Measurements from ENCODE around the gene JPH4.

Gene JPH4

GRCh38 chr14:23561873-23562821 is 16.4 kb downstream of the JPH4 start:
- no peak for DNase-seq

- no peak for DNase-seq
Observed at GRCh38 chr14:23561259-23561658, 17.3 kb downstream of the JPH4 start.

GRCh38 chr14:23559926-23560520 is 18.6 kb downstream of the JPH4 start:
- no peak for DNase-seq

- peak; percentile 62 for DNase-seq
Observed at GRCh38 chr14:23559010-23559925, 19.3 kb downstream of the JPH4 start.

- DNase-seq: no peak
Observed at GRCh38 chr14:23558346-23559009, 20.1 kb downstream of the JPH4 start.

- DNase-seq: no peak
Observed at GRCh38 chr14:23557946-23558345, 20.6 kb downstream of the JPH4 start.

- DNase-seq: peak; percentile 31
Observed at GRCh38 chr14:23557521-23557920, 21.1 kb downstream of the JPH4 start.

GRCh38 chr14:23556700-23557440 is 21.7 kb downstream of the JPH4 start:
- no peak for DNase-seq

GRCh38 chr14:23555882-23556699 is 22.5 kb downstream of the JPH4 start, which contains the start of gene THTPA:
Gene THTPA (plus strand): TSS chr14:23556271. CDS start chr14:23556758, 487 bp downstream.
- peak; percentile 90 for DNase-seq

GRCh38 chr14:23555533-23555881 is 23.1 kb downstream of the JPH4 start:
- DNase-seq: no peak

- peak; percentile 63 for DNase-seq
Observed at GRCh38 chr14:23551266-23552028, 27.1 kb downstream of the JPH4 start, which contains the start of gene ZFHX2. Gene ZFHX2 (minus strand): TSS chr14:23551765. CDS start chr14:23535325, 16,440 bp downstream.

GRCh38 chr14:23550812-23551265 is 27.8 kb downstream of the JPH4 start:
- no peak for DNase-seq

- DNase-seq: no peak
Observed at GRCh38 chr14:23550131-23550811, 28.3 kb downstream of the JPH4 start.

- no peak for DNase-seq
Observed at GRCh38 chr14:23548351-23549318, 30.0 kb downstream of the JPH4 start.

GRCh38 chr14:23547924-23548323 is 30.7 kb downstream of the JPH4 start:
- no peak for DNase-seq

GRCh38 chr14:23546450-23547035 is 32.0 kb downstream of the JPH4 start:
- DNase-seq: no peak

- DNase-seq: no peak
Observed at GRCh38 chr14:23545740-23546365, 32.7 kb downstream of the JPH4 start.
